Endothelial cell of umbilical vein (primary cell): Measurements from ENCODE around the gene VSIG10L2. TPM values are rescaled to one million over a fixed set of nuclear protein-coding genes. Genes with fewer than 3 reads are reported as not detected.

Experiments
- BruUV-seq: library from RNA; stranded (reverse); fragments of 400-500 nt; replicated peaks from 2 replicates; lab custom pipeline; 2021; lab: Mats Ljungman, UMichigan
- CTCF ChIA-PET: fragments of 300-600, 350-600 bp; sonication (Branson Sonifier 250); formaldehyde crosslinking; loops from one replicate; lab custom pipeline; 2021; ENCODE audit warnings: antibody characterized with exemption, inconsistent platforms; lab: Charles Lee
- POLR2A ChIA-PET: fragments of 300-600, 350-600 bp; sonication (Branson Sonifier 250); formaldehyde crosslinking; loops from one replicate; lab custom pipeline; 2021; ENCODE audit warnings: antibody characterized with exemption, inconsistent platforms; lab: Charles Lee
- DNase-seq: peaks from one replicate; pipeline ENCODE4 v3.0.0-alpha.2; 2011; ENCODE audit warnings: low read depth, low spot score
- FAIRE-seq: peaks from 2 replicates; lab custom pipeline; 2011; peaks lifted over from hg19 to GRCh38; lab: Jason Lieb, UNC
- H2AFZ ChIP-seq: 2 replicates; pipeline ENCODE4 v1.6.0; 2012; ENCODE audit warnings: low read depth, low read length, control low read depth, inconsistent platforms
- H3K27ac ChIP-seq: 2 replicates; pipeline ENCODE4 v1.5.1; 2011; ENCODE audit warnings: low read depth, mild to moderate bottlenecking, control low read depth, low read length, moderate library complexity; ENCODE audit not compliant: insufficient read depth
- H3K27me3 ChIP-seq, 2 experiments: 2 replicates each; pipeline versions ENCODE4 v1.6.0 to v1.6.1; 2011; ENCODE audit warnings: low read length in 2 of 2, mixed read lengths in 1 of 2; ENCODE audit not compliant: control insufficient read depth in 2 of 2, insufficient read depth in 2 of 2
- H3K36me3 ChIP-seq, 2 experiments: 2 replicates in 1 of 2; 3 replicates in 1 of 2; pipeline ENCODE4 v1.5.1; 2011; ENCODE audit warnings: low read length in 2 of 2, mild to moderate bottlenecking in 1 of 2, moderate library complexity in 1 of 2; ENCODE audit not compliant: control insufficient read depth in 2 of 2, insufficient read depth in 2 of 2; ENCODE audit errors: extremely low read depth in 1 of 2
- H3K4me1 ChIP-seq: 3 replicates; pipeline ENCODE4 v1.5.1; 2011; ENCODE audit warnings: mild to moderate bottlenecking, low read length; ENCODE audit not compliant: control insufficient read depth, insufficient read depth; ENCODE audit errors: extremely low read depth
- H3K4me2 ChIP-seq: 2 replicates; pipeline ENCODE4 v1.6.1; 2011; ENCODE audit warnings: low read length, control low read depth, mixed read lengths; ENCODE audit not compliant: insufficient read depth
- H3K4me3 ChIP-seq, 3 experiments: fragments of 200-600 bp in 1 of 3; sonication (generic), shearing (Covaris generic) in 1 of 3; replicated peaks in 1 of 3; 2 replicates each; pipeline ENCODE4 v1.5.1; 2011 to 2016; ENCODE audit warnings: control low read depth in 3 of 3, low read length in 3 of 3, mild to moderate bottlenecking in 2 of 3, inconsistent platforms in 1 of 3, low read depth in 1 of 3, moderate library complexity in 1 of 3; ENCODE audit not compliant: insufficient read depth in 1 of 3
- H3K79me2 ChIP-seq: 2 replicates; pipeline ENCODE4 v1.6.0; 2012; ENCODE audit warnings: low read length, inconsistent platforms; ENCODE audit not compliant: control insufficient read depth, insufficient read depth
- H3K9ac ChIP-seq: replicated peaks from 2 replicates; pipeline ENCODE3; 2011; ENCODE audit warnings: low read length, control low read depth; ENCODE audit not compliant: insufficient read depth; ENCODE audit errors: extremely low read depth
- H3K9me1 ChIP-seq: replicated peaks from 3 replicates; pipeline ENCODE4 v1.6.0; 2011; ENCODE audit warnings: mild to moderate bottlenecking, low read length; ENCODE audit not compliant: control insufficient read depth, insufficient read depth; ENCODE audit errors: extremely low read depth
- H3K9me3 ChIP-seq: replicated peaks from 2 replicates; pipeline ENCODE4 v1.5.1; 2012; ENCODE audit warnings: low read length, inconsistent platforms; ENCODE audit not compliant: control insufficient read depth, insufficient read depth
- H4K20me1 ChIP-seq: replicated peaks from 2 replicates; pipeline ENCODE3; 2011; ENCODE audit warnings: mild to moderate bottlenecking, low read length; ENCODE audit not compliant: control insufficient read depth, insufficient read depth; ENCODE audit errors: extremely low read depth
- EZH2 ChIP-seq: IDR thresholded peaks from 2 replicates; pipeline ENCODE4 v1.6.1; 2012; ENCODE audit warnings: borderline replicate concordance, low read depth, mild to moderate bottlenecking, moderate library complexity, low read length, inconsistent platforms; ENCODE audit not compliant: severe bottlenecking
- FOS ChIP-seq: IDR thresholded peaks from 2 replicates; pipeline ENCODE4 v1.6.1; 2011; ENCODE audit warnings: mild to moderate bottlenecking, low read length, moderate library complexity, borderline replicate concordance; ENCODE audit not compliant: insufficient read depth
- GATA2 ChIP-seq: IDR thresholded peaks from 2 replicates; pipeline ENCODE4 v1.7.0; 2011; ENCODE audit warnings: low read depth, mild to moderate bottlenecking, moderate library complexity, mixed read lengths, low read length; ENCODE audit not compliant: insufficient read length, insufficient read depth
- JUN ChIP-seq: IDR thresholded peaks from 2 replicates; pipeline ENCODE4 v1.6.1; 2011; ENCODE audit warnings: borderline replicate concordance, low read depth; ENCODE audit not compliant: insufficient read length, insufficient read depth
- MYC ChIP-seq: IDR thresholded peaks from one replicate; pipeline ENCODE4 v1.6.1; 2011; ENCODE audit warnings: mild to moderate bottlenecking, low read depth, low read length
- POLR2A ChIP-seq: IDR thresholded peaks from 2 replicates; pipeline ENCODE4 v1.6.1; 2012; ENCODE audit warnings: low read depth, mild to moderate bottlenecking, control low read depth, low read length
- POLR2AphosphoS5 ChIP-seq: IDR thresholded peaks from 2 replicates; pipeline ENCODE4 v1.6.1; 2012; ENCODE audit warnings: low read depth, mild to moderate bottlenecking, control low read depth, low read length, moderate library complexity; ENCODE audit not compliant: insufficient read depth
- dilution Hi-C: fragments of 300-500 bp; cut with MboI; formaldehyde crosslinking; loops from one replicate; pipeline ENCODE4 v1.15.0; 2019; ENCODE audit warnings: low sequenced_read_pairs; ENCODE audit not compliant: extremely low pct_ligation_motif_present
- intact Hi-C: fragments of 100-400 bp; cut with micrococcal nuclease; formaldehyde crosslinking; loops from one replicate; pipeline ENCODE4 v1.10.0; 2022
- polyA plus RNA-seq, 4 experiments: library from polyadenylated mRNA; depleted of rRNA in 3 of 4; stranded (reverse) in 3 of 4; unstranded in 1 of 4; fragments of >200 nt; gene quantifications; 2 replicates each; pipeline versions ENCODE4 v1.2.1 to v1.2.3, GENCODE V29; 2011 to 2012; ENCODE audit warnings: missing spikeins in 1 of 4
- total RNA-seq: library from RNA; stranded (reverse); gene quantifications from 2 replicates; pipeline ENCODE4 v1.2.3, GENCODE V29; 2021
- TF ChIP-seq, protein P1 (sequence below), 2 donors: IDR thresholded peaks; 1 replicate in 1 of 2; 2 replicates in 1 of 2; pipeline ENCODE4 v1.5.1; 2011; ENCODE audit warnings: low read length in 2 of 2, mild to moderate bottlenecking in 2 of 2, moderate library complexity in 2 of 2, control low read depth in 1 of 2, inconsistent platforms in 1 of 2, low read depth in 1 of 2; ENCODE audit not compliant: insufficient read depth in 1 of 2; ENCODE audit errors: extremely low read depth in 1 of 2
- TF ChIP-seq, protein P2 (sequence below): IDR thresholded peaks from 2 replicates; pipeline ENCODE4 v1.6.1; 2011; ENCODE audit not compliant: insufficient read depth, insufficient read length

VSIG10L2 gene
- total and polyA plus RNA-seq, 2 donors (not counting 3 experiments of a cell fraction or from before 2014, with no cell fraction given) = not detected

DNA sequence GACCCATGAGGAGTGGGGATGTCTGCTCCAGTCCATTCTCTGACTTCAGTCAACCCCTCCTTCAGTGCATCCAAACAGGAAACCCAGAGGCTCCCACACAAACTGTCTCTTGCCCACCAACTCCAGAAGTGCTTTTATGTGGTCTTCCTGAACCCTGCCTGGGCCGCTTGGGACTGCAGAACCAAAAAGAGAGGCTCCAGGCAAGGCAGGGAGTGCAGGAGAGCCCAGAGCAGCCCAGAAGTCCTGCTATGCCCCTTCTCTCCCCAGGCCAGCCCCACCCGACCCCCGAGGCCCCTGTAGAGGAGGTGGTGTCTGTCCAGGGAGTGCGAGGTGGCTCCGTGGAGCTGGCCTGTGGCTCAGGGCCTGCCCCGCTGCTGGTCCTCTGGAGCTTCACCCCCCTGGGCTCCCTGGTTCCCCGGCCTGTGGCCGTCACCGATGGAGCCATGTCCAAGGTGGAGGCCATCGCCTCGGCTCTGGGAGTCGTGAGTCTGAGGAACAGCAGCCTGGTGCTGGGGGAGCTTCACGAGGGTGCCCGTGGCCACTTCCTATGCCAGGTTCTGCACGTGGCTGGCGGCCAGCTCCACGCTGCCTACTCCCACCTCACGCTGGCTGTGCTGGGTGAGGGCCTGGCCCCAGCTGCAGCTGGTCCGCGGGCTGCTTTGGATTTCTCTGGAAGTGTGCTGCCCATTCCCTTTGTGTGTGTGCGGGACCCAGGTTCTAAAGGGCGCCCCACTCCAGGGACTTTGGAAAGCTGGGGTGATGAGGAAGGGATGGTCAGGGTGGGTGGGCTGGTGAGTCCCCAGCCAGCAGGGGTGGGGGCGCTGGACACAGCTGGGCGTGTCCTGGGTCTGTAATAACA lies 1.8 kb downstream of the VSIG10L2 start:
- CTCF ChIA-PET = interaction anchor here (0.6 kb wide), 1 partner anchor 562 kb away, joined by 3 read pairs; no protein-coding TSS in a partner anchor
- H3K9ac ChIP-seq = no peak overlapping the region

DNA sequence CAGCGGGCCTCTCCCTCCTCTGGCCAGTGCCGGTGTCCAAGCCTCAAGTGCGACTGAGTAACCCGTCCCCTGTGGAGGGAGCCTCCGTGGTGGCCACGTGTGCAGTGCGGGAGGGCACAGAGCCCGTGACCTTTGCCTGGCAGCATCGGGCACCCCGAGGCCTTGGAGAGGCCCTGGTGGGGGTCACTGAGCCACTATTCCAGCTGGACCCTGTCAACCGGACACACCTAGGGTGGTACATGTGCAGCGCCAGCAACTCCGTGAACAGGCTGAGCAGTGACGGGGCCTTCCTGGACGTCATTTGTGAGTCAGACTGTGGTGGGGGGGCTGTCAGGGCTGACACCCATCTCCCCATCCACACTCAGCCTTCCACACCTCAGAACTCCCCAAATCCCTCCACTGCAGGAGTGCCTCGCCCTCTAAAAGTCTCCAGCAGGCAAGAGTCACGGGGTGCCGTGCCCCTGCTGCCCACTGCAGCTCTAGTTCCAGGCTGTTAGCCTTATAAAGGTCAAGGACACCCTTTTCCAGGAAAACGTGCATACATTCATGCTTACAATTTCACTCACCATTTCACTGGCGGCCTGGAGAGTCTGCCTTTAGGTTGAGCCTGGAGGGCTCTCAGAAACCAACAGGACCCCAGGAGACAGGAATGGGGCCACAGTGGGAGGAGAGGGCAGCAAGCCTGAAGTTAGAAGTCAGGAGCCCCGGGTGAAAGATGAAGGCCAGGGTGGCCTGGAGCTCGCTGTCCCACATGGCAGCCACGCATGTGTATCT lies 2.6 kb downstream of the VSIG10L2 start:
- Histone ChIP-seq H3K9me3 (no peaks in the 10 kb centered on the region), H3K27ac (no peak overlapping the region), H2AFZ (no peak overlapping the region), H3K9ac (no peak overlapping the region), H3K79me2 (no peaks in the 10 kb centered on the region), H3K4me1 (no peaks in the 10 kb centered on the region), H3K4me3 (no peak overlapping the region), H3K27me3 (no peaks in the 10 kb centered on the region), H3K9me1 (no peaks in the 10 kb centered on the region), H3K4me2 (no peak overlapping the region), H3K36me3 (no peaks in the 10 kb centered on the region), H4K20me1 (no peaks in the 10 kb centered on the region)
- CTCF ChIA-PET = interaction anchor here (0.6 kb wide), 1 partner anchor 562 kb away, joined by 3 read pairs; no protein-coding TSS in a partner anchor
- no peak for DNase-seq
- POLR2A ChIA-PET = no interaction called here
- BruUV-seq = no TSS peak
- TF ChIP-seq POLR2A (no peak), EZH2 (no peak), POLR2AphosphoS5 (no peak), GATA2 (no peak), JUN (no peak), FOS (no peak), MYC (no peak)
- TF ChIP-seq, protein P1, sequence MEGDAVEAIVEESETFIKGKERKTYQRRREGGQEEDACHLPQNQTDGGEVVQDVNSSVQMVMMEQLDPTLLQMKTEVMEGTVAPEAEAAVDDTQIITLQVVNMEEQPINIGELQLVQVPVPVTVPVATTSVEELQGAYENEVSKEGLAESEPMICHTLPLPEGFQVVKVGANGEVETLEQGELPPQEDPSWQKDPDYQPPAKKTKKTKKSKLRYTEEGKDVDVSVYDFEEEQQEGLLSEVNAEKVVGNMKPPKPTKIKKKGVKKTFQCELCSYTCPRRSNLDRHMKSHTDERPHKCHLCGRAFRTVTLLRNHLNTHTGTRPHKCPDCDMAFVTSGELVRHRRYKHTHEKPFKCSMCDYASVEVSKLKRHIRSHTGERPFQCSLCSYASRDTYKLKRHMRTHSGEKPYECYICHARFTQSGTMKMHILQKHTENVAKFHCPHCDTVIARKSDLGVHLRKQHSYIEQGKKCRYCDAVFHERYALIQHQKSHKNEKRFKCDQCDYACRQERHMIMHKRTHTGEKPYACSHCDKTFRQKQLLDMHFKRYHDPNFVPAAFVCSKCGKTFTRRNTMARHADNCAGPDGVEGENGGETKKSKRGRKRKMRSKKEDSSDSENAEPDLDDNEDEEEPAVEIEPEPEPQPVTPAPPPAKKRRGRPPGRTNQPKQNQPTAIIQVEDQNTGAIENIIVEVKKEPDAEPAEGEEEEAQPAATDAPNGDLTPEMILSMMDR (IDR thresholded peaks at IDR 0.05; ENCODE audit: extremely low read depth in 1 of 2, insufficient read depth in 1 of 2, low read depth in 1 of 2, low read length in 2 of 2) = no peak
- TF ChIP-seq, protein P2, sequence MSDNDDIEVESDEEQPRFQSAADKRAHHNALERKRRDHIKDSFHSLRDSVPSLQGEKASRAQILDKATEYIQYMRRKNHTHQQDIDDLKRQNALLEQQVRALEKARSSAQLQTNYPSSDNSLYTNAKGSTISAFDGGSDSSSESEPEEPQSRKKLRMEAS = no peak
- no peak for FAIRE-seq
- dilution Hi-C loops (no loop called here), intact Hi-C loops (no loop called here)

More for the DNA sequence above, 1.8 kb downstream of the VSIG10L2 start:
- Histone ChIP-seq H3K4me1 (no peaks in the 10 kb centered on the region), H3K27me3 (no peaks in the 10 kb centered on the region), H3K9me1 (no peaks in the 10 kb centered on the region), H3K9me3 (no peaks in the 10 kb centered on the region), H3K4me3 (no peak overlapping the region), H2AFZ (no peak overlapping the region), H3K36me3 (no peaks in the 10 kb centered on the region), H3K79me2 (no peaks in the 10 kb centered on the region), H3K4me2 (no peak overlapping the region), H4K20me1 (no peaks in the 10 kb centered on the region), H3K27ac (no peak overlapping the region)
- dilution Hi-C loops = no loop called here
- POLR2A ChIA-PET = no interaction called here
- no peak for TF ChIP-seq GATA2
- BruUV-seq = no TSS peak
- DNase-seq (no peak), FAIRE-seq (no peak)
- intact Hi-C loops = no loop called here
